ENCODE results near the gene TBX4. TPM values are rescaled to one million over a fixed set of nuclear protein-coding genes. Genes with fewer than 3 reads are reported as not detected.

Gene TBX4
- polyA plus RNA-seq (2011; rRNA removed) (0.06 and 0.11 TPM in 2 replicates), polyA minus RNA-seq (2011; rRNA and poly(A)+ RNA removed) (not detected in 2 replicates)

GRCh38 chr17:61452301-61453290, at the start of gene TBX4:
Gene TBX4 (plus strand): TSS chr17:61452422. CDS start chr17:61456491, 4,069 bp downstream.
- ChIA-PET POLR2A (no interaction called here), CTCF (no interaction called here)
- H3K27ac ChIP-seq (ENCODE audit: low read depth, low read length) = no peak within 1 kb of the TSS
- peaks cover 32% of the 10 kb centered on the region for H3K9me3 ChIP-seq (ENCODE audit: control insufficient read depth, insufficient read depth, low read length)
- H3K27me3 ChIP-seq (ENCODE audit: control insufficient read depth, insufficient read depth, low read length) = peaks cover 69% of the 10 kb centered on the region
- TF ChIP-seq, protein P1, sequence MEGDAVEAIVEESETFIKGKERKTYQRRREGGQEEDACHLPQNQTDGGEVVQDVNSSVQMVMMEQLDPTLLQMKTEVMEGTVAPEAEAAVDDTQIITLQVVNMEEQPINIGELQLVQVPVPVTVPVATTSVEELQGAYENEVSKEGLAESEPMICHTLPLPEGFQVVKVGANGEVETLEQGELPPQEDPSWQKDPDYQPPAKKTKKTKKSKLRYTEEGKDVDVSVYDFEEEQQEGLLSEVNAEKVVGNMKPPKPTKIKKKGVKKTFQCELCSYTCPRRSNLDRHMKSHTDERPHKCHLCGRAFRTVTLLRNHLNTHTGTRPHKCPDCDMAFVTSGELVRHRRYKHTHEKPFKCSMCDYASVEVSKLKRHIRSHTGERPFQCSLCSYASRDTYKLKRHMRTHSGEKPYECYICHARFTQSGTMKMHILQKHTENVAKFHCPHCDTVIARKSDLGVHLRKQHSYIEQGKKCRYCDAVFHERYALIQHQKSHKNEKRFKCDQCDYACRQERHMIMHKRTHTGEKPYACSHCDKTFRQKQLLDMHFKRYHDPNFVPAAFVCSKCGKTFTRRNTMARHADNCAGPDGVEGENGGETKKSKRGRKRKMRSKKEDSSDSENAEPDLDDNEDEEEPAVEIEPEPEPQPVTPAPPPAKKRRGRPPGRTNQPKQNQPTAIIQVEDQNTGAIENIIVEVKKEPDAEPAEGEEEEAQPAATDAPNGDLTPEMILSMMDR (IDR thresholded peaks at IDR 0.05; ENCODE audit: low read depth, low read length) = no peak
- no peak for DNase-seq (ENCODE audit: low read depth, low spot score)
- H3K4me3 ChIP-seq (ENCODE audit: low read depth, low read length) = peak within 1 kb of the TSS; percentile 2; the same call in 1 of the 2 replicates

DNA sequence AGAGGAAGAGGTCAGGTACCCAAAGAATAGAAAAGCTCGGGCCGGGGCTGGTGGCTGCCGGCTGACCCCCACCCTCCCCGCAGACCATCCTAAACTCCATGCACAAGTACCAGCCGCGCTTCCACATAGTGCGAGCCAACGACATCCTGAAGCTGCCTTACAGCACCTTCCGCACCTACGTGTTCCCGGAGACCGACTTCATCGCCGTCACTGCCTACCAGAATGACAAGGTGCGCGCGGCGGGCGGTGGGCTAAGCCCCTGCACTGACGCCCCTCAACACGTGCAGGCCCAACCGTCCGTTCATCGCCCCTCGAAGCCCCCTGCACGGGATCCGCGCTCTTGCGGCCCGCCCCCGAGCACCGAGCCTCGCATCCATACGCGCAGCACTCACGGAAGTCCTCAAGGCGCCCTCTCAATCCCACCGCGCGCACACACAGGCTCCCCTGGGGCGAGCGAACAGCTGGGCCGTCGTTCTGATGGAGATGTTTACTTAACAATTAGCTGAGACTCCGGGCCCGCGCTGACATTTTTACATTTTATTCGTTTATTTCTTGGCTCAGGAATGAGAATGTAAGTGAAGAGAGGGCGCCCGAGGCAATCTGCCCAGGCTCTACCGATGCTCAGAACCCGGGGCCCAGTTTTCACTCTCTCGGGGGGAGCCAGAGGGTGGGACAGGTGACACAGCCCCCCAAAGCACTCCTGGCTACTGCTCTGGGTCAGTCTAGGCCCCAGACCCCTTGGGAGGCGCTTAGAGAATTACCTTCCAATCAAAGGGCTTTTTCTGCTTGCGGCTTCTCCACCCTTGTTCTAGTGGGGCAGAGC, 49.0 kb upstream of the TBX4 start:
- H3K27ac ChIP-seq (ENCODE audit: low read depth, low read length) = peak overlapping the region; percentile 93
- no peak for DNase-seq (ENCODE audit: low read depth, low spot score)
- TF ChIP-seq, protein P1 (IDR thresholded peaks at IDR 0.05; ENCODE audit: low read depth, low read length) = no peak
- ChIA-PET CTCF (interaction anchor here (0.6 to 1.3 kb wide), 3 partner anchors 9 to 432 kb away, joined by 4 to 9 read pairs (median 4); no protein-coding TSS in a partner anchor), POLR2A (interaction anchor here (0.7 to 1.1 kb wide), 4 partner anchors 10 to 195 kb away, joined by 3 to 5 read pairs (median 3); no protein-coding TSS in a partner anchor)
- H3K27me3 ChIP-seq (ENCODE audit: control insufficient read depth, insufficient read depth, low read length) = no peaks in the 10 kb centered on the region
- H3K9me3 ChIP-seq (ENCODE audit: control insufficient read depth, insufficient read depth, low read length) = no peaks in the 10 kb centered on the region; the same call in 1 of the 2 replicates
- H3K4me3 ChIP-seq (ENCODE audit: low read depth, low read length) = peak overlapping the region; percentile 98

- Histone ChIP-seq H3K27me3 (ENCODE audit: control insufficient read depth, insufficient read depth, low read length) (no peaks in the 10 kb centered on the region), H3K4me3 (ENCODE audit: low read depth, low read length) (peak overlapping the region; percentile 98), H3K27ac (ENCODE audit: low read depth, low read length) (peak overlapping the region; percentile 93), H3K9me3 (ENCODE audit: control insufficient read depth, insufficient read depth, low read length) (no peaks in the 10 kb centered on the region; the same call in 1 of the 2 replicates)
- ChIA-PET CTCF (interaction anchor here (1.2 to 1.3 kb wide), 2 partner anchors 8 to 432 kb away, joined by 4 to 9 read pairs; no protein-coding TSS in a partner anchor), POLR2A (interaction anchor here (0.6 to 1.0 kb wide), 3 partner anchors 152 to 359 kb away, joined by 3 to 5 read pairs (median 5); no protein-coding TSS in a partner anchor)
- DNase-seq (ENCODE audit: low read depth, low spot score) = no peak
- TF ChIP-seq, protein P1 (IDR thresholded peaks at IDR 0.05; ENCODE audit: low read depth, low read length) = no peak
Measured at GRCh38 chr17:61403801-61404662, 48.2 kb upstream of the TBX4 start.

- TF ChIP-seq, protein P1 (IDR thresholded peaks at IDR 0.05; ENCODE audit: low read depth, low read length) = no peak
- Histone ChIP-seq H3K9me3 (ENCODE audit: control insufficient read depth, insufficient read depth, low read length) (no peaks in the 10 kb centered on the region; the same call in 1 of the 2 replicates), H3K27ac (ENCODE audit: low read depth, low read length) (peak overlapping the region; percentile 93), H3K4me3 (ENCODE audit: low read depth, low read length) (peak overlapping the region; percentile 98), H3K27me3 (ENCODE audit: control insufficient read depth, insufficient read depth, low read length) (no peaks in the 10 kb centered on the region)
- DNase-seq (ENCODE audit: low read depth, low spot score) = no peak
- ChIA-PET POLR2A (interaction anchor here (0.6 kb wide), 1 partner anchor 360 kb away, joined by 5 read pairs; no protein-coding TSS in a partner anchor), CTCF (no interaction called here)
Measured at GRCh38 chr17:61404663-61404912, 47.6 kb upstream of the TBX4 start.
